NCI-H82 (cell line): ENCODE results near the gene GIPC2.
"Not testable (repeated sequence)": the region's sequence is repeated elsewhere in the genome, so short reads cannot be mapped to it uniquely, and the experiment has no call there.

Source experiments
- DNase-seq: peaks from one replicate; lab custom pipeline; 2025; lab: John Stamatoyannopoulos, UW

The GIPC2 gene

DNA sequence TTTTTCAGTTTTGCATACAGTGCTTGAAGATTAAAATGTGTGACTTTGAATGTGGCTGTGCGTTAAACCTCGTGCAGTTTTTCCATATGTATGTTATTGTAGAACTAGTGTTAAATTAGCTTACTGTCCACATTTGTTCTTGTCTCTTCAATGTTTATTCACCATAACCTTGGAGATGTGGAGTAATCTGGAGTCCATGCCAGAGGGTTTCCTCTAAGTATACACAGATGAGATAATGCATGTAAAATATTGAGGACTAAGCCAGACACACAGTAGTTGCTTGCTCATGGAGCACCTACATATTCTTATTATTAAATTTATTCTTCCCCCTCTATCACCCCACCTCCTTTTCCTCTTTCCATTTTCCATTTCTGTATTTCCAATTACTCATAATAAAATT is 7.7 kb upstream of the GIPC2 start:
- no peak for DNase-seq

DNA sequence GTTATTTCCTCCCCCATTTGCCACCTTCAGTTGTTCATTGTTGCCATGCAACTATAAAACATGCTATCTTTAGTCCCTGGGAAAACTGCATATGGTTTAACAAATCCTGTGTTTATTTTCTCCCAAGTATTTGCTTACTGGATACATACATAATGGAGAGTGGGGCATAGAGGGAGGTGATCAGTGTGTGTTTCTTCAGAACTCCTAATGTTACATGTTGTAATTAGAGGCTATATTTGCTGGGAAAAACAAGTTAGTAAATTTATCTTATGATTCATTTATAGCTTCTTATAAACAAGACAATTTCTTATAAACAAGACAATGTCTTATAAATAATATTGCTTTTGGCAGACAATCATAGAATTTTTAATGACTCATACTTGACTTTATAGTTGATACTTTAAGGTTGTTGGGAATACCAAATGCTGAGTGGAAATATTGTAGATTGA is 7.3 kb upstream of the GIPC2 start:
- DNase-seq, result no peak

DNA sequence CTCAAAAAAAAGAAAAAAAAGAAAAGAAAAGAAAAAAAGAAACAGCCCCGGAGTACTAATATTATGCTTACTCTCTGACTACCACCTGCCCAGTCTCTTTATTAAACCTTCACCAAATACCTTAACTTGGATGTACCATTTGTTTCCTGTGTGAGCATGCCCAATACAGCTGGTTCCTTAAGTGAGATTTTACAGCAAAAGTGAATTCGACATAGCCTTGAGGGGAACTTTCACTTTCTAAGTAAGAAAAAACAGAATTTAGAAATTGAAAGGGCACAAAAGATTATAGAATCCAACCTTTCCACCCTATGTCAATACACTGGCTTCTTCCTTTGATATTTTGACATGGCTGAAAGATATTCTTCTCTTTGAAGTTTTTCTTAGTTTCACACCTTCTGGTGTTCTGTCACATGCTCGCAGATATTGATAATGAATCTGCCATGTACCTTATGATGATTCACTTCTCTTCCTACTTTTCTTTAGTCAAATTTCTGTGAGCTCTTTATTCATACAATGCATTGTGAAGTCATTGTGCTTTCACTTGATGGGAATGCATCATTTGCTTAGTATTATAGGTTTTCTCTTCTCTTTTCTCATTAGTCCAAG is 5.2 kb upstream of the GIPC2 start:
- no peak for DNase-seq

DNA sequence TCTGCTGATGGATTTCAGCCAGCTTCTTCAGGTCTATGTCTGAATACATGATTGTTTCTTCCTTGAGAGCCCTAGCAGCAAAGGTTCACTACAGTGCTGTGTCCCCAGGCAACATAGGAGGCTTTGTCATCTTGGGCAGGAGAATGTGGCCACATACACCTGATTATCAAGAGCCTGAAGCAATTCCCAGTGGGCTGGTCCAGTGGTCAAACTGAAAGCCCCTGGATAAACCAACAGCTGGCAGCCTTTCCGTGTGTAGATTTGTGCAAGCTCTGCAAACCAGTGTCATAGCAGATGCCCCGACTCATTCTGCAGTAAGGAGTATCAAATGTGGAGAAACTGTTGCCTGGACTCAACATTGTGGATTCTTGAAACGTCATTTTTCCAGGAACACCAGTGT is 2.3 kb upstream of the GIPC2 start:
- no peak for DNase-seq

DNA sequence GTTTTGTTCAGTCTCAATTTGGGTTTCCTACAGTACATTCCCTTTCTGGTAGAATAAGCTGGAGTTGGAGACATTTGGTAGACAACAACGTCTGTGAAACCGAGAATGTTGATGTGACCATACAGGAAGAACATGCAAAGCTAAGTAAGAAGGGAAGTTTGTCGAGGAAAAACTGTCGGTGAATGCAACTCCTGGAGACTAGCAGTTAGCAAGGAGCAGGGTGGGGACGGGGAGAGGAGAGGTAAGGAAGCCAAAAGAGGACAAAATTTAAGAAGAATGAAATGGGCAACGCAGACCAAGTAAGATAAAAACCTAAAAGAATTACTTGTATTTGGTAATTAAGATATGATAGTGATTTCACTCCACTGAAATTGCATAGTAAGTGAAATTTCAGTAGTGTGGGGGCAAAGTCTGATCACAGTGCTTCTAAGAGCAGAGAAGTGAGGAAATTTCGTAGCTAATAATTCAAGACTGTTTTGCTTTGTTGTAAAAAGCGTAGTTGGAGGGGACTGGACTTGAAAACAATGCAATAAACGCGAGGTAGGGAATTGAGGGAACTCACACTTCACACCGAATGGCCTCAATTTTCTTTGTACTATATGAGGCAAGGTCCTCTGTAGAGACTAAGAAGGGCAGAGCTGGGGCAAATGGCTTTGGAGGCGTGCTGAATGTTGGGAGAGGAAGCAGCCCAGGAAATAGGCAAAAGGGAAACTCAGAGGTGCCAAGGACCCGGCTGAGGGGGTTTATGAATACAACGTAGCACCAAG is 787 bp upstream of the GIPC2 start:
- no peak for DNase-seq

DNA sequence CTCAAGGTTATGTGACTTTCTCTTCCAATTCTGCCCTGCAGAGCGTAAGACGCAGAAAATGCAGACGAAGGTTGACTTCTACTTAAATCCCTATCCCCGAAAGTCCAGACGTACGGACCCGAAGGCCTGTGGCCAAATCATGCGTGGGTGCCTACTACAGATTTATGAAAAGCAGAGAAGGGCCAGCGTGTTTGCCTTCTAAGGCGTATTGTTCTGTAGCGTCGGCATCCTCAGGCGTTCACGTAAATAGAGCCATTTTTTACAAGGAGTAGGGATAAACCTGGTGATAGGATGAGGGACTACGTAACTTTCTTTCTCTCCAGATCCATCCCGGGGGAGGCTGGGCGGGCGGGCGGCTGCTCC is 222 bp upstream of the GIPC2 start:
- no peak for DNase-seq

DNA sequence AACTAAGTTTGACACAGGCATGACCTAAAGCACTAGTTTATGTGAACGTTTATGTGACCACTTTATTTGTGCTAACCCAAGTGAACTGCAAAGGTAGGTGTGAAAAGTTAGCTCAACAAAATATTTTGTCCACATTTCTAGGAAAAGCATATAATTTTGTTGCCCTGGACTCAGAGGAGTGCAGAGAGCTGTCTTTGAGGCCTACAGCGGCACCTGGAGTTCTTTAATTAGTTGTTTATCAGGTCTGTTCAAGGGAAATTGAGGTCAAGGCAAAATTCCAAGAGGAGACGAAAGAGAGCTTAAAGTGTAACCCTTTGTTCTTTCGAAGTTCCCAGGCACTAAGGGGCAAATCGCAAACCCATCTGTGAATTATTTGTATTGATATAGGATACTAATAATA is 1.3 kb downstream of the GIPC2 start:
- peak; percentile 41 for DNase-seq

DNA sequence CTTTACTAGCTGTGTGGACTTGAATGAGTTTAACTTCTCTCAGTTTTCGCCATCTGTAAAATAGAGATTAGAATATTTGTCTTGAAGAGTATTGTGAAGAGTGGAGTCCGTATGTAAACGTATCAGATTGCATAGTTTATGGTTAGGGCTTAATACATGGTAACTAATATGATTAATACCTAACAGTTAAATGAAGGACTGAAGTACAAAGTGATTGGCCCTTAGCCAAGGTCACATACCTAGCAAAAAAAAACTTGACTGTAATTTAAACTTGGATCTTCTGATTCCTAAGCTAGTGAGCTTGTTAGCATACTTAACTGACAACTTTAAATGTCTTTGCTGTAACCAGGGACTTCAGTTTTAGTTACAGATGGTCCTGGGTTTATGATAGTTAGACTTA is 1.9 kb downstream of the GIPC2 start:
- DNase-seq, result peak; percentile 41

DNA sequence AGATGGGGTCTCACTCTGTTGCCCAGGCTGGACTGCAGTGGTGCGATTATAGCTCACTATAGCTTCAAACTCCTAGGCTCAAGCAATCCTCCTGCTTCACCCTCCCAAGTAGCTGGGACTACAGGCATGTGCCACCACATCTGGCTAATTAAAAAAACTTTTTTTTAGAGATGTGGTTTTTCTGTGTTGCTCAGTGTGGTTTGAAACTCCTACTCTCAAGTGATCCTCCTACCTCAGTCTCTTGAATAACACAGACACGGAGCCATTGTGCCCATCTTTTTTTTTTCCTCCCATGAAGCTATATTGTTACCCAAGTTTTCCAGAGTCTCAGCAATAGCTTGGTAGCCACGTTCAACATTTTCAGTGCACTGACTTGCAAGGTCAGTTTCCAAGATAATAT is 2.7 kb downstream of the GIPC2 start:
- no peak for DNase-seq

DNA sequence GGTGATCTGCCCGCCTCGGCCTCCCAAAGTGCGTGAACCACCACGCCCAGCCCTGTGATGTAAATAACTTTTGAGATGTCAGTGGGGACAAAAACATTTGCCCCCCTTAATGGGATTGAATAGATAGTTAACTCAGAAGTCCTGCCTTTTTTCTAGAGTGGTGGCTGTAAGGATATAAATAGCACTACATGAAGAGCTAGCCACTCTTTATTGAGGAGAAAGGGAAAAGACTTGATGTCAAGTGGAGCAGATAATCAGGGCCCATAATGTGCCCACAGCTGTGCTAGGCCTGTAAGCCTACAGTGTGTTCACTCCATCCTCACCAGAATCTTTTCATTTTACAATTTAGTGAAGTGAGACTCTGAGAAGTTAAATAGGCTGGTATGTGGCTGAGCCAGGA is 3.6 kb downstream of the GIPC2 start:
- no peak for DNase-seq

DNA sequence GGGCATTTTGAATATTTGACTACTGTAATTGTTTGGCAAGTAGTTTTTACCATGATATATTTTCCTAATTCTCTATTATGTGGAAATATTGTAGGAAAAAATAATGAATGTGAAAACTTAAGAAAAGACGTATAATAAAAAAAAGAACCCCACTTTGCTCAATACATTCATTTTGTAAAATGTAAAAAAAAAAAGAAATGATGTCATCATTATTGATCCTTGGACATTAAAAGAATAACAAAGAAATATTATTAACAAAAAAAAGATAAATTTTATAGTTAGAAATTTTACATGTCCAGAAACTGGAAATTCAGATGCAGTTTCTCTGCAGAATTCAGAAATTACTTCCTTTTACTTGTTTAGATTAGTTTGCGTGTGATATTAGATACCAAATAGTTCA is 5.2 kb downstream of the GIPC2 start:
- DNase-seq, result no peak

DNA sequence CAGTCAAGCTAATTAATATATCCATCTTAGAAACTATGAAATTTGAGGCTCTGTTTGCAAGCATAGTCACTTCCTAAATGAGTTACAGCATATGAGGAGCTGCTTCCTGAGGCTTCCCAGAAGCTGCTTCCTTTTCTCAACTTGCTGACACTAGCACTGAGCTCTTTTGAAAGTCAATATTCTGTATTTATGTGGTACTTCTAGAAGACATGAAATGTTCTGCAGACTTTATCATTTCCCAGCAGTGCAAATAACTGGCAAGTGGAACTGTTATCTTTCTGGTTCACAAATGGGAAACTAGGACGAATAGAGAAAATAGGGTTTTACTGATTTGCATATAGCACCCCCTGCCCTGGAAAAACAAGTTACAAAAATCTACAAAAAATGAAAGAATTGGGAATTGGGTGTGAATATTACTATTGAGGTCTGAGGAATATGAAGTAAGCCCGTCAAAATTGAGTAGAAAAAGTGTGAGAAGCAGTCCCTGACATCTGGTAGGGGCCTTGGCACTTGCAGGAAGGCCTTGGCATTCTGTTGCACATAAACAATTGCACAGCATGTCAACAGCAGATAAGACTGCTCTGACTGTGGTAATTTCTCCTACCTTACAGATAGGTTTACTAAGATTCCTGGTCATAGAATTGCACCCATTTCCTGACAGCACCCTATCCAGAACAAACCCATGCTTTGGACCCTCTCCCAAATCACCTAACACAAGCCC is 7.1 kb downstream of the GIPC2 start:
- DNase-seq, result no peak

DNA sequence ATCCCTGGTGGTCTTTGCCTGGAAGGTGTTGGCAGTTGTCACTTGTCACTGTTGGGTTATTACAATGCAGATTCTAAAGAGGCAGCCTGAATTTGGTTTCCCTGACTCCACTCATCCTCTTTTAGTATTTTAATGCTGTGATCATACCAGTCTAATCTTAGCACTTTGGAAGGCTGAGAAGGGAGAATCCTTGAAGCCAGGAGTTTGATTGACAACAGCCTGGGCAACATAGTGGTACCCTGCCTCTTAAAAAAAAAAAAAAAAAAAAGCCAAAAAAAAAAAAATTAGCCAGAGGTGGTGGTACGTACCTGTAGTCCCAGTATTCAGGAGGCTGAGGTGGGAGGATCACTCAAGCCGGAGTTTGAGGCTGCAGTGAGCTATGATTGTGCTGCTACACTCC is 7.7 kb downstream of the GIPC2 start:
- no peak for DNase-seq

DNA sequence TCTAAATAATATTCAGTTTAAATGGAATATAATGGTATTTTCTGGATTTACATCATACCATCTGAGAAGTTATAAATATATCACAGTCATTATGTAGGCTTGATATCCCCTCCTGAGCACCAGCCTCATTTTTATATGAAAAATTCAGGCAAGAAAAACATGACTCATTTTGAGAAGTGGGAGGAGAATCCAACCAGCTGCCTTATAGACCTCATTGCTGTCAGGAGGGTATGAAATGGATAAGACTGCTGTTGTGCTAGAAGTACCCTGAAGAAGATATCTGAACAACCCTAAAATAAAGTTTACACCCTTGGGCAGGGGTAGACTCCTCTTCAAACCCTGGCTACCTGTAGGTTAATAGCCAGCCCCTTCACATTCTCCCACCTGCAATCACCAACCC is 8.8 kb downstream of the GIPC2 start:
- no peak for DNase-seq

DNA sequence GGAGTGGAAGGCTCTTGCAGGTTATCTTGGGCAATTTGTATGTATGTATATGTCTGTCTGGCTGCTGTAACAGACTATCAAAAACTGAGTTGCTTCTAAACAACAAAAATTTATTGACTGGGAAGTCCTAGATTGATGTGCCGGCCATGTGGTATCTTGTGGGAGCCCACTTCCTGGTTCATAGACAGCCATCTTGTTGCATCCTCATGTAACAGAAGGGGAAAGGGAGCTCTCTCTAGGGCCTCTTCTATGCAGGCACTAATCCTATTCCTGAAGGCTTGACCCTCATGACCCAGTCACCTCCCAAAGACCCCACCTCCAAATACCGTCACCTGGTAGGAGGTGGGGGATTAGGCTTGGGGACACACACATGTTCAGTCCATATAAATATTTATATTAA is 9.2 kb downstream of the GIPC2 start:
- DNase-seq, result no peak

DNA sequence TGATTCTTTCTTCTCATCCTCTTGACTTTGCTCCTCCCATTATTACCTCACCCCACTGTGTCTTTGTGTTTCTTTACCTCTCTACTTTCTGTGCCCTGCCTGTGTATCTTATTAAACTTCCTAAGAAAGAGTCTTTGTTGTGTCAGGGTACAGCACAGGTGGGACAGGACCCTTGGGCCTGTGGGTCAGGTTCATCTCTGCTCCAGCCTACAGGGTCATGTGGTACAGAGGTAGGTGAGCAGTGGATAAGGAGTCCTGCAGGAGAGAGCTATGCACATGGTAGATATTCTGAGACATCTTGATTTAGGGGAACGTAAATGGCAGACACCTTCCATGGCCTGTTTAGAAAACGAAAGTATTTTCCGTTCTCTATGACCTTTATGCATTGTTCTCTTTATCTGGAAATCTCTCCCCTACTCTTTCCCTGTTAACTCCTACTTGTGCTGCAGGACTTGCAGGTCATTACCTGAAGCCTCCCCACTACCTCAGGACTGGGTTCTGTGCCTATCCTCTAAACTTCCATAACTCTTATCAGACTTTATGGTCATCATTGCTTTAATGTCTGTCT is 9.9 kb downstream of the GIPC2 start:
- DNase-seq, result no peak

DNA sequence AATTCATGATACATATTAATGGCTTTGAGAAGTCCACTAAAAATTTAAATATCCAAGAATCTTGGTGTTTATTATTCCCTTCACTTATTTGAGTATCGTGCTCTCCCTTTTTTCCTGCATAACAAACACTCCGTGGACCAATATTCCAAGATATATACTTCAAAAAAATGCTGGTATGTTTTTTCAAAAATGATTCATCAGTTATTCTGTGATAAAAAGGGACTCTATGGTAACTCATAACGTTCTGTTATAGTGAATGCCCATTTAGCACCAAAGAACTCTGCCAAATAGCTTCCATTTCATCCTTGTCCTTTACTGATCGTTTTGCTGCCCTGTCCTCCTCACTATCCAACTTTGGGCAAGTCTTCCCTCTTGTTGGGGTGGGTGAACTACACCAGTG is 12.9 kb downstream of the GIPC2 start:
- no peak for DNase-seq

DNA sequence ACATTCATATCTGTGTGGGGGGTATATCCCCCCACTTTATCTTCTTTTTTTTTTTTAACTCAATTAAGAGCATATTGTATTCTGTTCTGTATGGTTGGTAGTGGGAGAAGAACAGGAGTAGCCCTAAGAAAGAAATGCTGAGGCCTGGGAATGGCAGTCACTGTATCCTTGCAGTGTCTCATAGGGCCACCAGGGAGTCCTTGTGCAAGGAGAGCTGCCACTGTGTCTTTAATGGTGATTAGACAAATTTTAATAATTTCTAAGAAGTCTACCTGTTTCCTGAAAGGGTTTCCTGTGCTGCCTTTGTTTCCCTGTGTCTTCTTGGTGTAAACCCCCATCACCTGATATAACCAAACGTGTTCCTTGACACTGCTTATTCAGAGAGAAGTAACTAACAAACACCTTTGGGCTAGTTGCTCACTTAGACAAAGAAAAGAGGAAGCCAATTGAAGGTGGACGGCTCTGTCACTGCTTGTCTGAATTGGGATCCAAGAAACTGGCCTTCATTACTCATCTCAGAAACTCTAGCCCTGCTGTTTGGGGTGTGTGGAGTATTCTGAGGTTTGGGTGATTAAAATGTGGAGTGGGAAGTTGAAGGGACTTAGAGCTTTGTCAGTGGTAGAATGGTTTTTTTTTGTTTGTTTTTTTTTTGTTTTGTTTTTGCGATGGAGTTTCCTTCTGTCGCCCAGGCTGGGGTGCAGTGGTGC is 15.2 kb downstream of the GIPC2 start:
- no peak for DNase-seq

DNA sequence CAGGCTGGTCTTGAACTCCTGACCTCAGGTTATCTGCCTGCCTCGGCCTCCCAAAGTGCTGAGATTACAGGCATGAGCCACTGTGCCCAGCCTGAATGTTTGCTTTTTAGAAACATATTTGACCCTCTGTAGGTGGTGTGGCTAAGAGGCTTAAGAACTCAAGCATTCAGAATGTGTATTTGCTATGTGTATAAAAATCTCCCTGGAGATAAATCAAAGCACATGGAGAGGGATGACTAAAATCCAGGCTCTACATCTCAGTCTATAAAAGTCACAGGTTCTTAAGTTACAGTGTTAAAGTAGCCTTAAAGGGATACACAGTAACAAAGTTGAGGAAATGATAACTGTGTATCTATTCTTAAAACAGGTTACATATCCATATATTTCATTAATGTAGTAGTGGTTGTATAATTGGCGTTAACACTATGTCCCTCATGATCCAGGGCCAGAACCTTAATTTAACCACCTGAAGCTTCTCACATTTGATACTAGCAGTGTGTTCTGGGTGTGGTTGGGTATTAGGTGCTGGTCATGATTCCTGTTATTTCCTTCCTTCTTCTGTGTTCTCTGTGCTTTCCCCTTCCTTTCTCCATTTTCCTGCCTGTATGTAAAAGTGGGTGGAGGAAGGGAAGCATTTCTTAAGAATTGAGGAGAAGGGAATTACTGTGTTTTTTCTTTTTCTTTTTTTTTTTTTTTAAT is 16.2 kb downstream of the GIPC2 start:
- peak; percentile 13 for DNase-seq

DNA sequence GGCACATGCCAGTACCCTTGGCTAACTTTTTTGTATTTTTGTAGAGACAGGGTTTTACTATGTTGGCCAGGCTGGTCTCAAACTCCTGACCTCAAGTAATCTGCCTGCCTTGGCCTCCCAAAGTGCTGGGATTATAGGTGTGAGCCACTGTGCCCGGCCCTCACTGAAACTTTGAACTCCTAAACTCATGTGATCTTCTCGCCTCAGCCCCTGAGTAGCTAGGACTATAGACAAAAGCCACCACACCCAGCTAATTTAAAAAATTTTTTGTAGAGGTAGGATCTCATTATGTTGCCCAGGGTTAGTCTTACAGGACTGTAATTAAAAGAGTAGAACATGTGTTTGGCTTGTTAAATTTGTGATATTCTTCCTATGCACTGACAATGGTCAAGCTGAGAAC is 19.1 kb downstream of the GIPC2 start:
- DNase-seq, result not testable (repeated sequence)

DNA sequence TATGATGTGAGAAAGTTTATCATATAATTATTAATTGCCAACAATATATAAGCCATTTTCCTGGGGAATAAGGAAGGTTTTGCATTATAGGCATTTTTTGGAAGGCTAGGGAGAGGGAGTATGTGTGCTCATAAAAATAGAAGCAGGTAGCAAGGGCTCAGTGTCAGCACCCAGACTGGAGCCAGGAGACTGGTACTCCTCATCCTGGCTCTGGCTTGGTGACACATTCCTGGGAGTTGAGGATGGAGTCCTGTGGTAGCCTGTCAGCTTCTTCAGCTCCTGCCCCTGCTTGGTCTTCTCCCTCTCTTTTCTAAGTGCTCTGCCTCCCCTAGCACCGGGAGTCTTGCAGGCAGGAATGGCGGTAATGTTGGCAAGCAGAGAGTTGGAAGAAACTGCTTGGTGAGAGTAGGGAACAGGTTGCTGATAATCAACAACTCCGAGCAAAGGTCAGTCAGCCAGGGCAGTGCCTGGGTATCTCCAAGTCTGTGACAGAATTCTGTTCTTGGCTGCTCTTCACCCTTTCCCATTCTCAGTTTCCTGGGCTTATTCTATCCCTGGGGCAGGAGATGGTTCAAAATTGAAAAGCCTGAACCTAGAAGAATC is 23.0 kb downstream of the GIPC2 start:
- DNase-seq, result no peak
